NCI-H82 (cell line): Measurements from ENCODE around the gene DNAJC5G.
"Not testable (repeated sequence)": the region's sequence is repeated elsewhere in the genome, so short reads cannot be mapped to it uniquely, and the experiment has no call there.

Experiments
- DNase-seq: peaks from one replicate; lab custom pipeline; 2025; lab: John Stamatoyannopoulos, UW

DNAJC5G gene

DNA sequence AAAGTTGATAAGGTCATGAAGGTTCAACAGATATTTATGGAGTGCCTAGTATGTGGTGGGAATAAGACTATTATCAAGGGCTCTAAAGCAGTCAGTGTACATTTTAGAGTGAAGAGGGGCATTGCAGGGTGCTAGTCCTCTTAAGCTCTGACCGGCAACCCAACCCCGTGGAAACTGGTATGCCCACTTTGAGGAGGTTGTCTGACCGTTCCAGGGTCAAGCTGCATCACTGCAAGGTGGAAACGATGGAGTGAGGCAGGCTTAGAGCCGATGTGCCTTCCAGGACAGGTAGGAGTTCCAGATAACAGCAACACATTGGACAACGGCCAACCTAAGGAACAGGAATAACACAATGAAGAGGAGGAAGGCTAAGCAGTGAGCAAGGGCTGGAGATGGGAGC, 34.4 kb downstream of the DNAJC5G start:
- no peak for DNase-seq

DNA sequence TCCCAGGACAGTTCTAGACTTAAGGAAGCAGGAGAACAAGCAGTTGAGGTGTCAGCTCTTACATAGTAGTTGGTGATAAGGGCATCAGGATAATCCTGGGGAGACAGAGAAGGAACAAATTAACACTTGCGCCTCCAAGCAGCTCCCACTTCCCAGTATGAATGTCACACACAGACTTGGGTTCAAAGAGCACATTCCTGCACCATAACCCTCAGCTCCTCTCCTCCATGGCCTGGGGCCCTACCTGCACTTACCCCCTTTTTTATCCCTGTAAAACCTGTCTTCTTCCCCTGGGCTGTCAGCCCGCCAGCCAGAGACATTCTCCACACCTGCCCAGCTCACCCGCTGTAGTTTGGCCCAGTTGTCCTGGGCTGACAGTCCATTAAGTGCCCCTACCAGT, 36.9 kb downstream of the DNAJC5G start:
- DNase-seq: no peak

DNA sequence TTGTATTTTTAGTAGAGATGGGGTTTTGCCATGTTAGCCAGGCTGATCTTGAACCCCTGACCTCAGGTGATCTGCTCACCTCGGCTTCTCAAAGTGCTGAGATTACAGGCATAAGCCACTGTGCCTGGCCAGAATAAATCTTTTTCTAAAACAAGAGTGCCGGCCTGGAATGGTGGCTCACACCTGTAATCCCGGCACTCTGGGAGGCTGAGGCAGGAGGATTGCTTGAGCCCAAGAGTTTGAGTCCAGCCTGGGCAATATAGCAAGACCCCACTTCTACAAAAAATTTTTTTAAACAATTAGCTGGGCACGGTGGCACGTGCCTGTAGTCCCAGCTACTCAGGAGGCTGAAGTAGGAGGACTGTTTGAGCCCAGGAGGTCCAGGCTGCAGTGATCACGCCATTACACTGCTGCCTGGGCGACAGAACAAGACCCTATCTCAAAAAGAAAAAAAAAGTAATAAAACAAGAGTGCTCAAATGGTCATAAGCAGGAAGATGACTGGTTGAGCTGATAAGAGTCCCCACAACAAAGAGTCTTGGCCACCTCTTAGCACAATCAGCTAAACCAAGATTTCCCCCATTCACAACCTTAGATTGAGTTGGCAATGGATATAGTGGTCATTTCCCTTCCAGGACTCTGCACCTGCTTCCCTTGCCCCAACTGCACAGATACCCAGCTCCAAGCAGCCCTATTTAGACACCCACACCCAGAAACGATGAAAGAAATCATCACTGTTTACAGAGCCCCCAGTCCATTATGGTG, 38.8 kb downstream of the DNAJC5G start:
- no peak for DNase-seq

DNA sequence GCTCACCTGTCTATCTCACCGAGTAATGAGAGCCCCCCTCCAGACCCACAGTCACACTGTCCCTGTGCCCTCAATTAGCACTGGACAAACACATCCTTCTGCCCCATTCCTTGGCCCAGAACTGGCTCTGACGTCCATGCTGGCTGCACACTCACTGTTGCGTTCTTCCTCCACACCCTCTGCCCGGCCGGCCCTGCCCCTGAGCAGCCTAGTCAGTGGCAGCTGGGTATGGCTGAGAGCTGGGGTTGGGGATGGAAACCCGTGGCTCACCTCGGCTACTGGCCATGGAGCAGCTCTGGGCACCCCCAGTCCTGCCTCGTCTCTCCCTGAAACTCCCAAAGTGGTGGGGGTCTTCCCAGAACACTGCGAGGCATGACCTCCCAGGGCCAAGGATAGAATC, 39.5 kb downstream of the DNAJC5G start:
- no peak for DNase-seq

DNA sequence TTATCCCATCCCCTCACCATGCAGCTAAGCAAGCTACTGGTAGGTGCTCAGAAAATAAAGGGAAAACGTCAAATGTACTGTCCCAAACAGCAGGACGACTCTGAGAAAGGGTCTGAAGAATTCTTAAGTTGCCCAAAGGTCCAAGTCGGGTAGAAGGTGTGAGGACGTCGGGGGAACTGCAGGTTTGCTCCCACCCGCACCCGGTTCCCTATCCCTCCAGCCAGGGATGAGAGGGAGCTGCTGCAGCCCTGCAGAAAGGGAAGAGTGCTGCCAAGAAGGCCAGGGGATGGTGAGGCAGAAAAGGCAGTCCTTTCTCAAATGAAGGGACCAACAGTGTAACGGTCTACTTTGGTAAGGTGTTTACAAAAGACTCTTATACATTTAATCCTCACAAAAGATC, 39.9 kb downstream of the DNAJC5G start:
- DNase-seq: no peak

DNA sequence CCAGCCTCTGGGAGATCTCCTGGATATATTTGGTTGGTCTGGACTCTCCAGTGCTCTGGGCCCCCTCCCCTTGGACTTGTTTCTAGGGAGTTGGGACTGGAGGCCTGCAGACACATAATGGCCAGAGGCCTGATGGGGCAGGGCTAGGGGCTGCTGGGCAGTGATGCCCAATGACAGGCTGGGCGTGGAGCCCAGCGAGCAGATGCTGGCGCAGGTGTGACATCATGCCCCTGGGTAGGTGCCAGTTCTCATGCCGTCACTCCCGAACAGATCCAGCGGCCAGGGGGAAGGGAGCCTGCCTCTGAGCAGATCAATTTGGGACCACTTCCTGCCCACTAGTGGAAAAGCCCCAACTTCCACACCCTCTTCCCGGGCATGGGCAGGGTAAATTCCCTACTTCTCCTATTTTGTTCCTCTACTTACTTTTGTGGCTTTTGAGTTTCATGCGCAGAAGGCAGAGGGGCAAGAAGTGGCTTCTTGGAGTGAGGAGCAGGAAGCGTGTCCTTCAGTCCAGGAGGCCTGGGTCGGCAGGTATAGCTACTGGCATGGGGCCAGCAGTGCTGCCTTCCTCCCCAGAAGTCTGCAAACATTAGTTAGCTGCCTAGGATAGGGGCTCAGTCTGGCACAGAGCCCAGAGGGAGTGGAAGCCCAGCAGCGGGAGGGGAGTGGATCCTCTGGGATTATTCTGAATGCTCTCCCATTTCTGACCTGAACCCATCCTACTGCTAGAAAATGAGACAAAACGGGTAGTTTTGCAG, 41.6 kb downstream of the DNAJC5G start:
- peak; percentile 29 for DNase-seq

DNA sequence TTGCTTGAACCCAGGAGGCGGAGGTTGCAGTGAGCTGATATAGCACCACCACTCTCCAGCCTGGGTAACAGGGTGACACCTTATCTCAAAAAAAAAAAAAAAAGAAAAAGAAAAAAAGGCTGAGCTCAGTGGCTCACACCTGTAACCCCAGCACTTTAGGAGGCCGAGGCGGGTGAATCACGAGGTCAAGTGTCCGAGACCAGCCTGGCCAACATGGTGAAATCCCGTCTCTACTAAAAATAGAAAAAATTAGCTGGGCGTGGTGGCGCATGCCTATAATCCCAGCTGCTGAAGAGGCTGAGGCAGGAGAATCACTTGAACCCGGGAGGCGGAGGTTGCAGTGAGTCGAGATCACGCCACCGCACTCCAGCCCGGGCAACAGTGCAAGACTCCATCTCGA, 44.6 kb downstream of the DNAJC5G start:
- DNase-seq: not testable (repeated sequence)

DNA sequence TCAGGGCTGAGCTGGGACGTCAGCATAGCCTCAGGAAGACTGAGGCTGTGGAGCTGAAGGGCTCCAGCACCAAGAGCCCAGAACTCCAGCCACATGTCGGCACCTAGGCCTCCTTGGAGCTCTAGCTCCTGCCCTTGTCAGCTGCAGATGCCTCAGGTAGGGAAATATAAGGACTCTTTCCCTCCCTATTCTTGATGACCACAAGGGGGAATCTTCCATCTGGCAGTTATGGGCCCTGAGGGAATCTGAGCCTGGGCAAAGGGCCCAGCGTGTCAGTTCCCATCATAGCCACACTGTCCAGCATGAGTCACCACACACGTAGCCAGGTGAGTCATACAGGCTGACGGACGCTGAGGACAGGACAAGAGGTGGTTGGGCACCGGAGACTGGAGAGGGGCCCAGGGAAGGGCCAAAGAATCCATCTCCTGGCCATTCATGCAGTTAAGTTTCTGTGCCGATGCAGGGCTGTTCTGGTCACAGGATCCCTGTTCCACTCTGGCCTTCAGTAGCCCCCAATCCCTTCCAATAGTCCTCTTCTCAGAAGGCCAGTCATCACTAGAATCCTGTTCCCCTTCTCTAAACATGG, 45.8 kb downstream of the DNAJC5G start:
- peak; percentile 72 for DNase-seq

DNA sequence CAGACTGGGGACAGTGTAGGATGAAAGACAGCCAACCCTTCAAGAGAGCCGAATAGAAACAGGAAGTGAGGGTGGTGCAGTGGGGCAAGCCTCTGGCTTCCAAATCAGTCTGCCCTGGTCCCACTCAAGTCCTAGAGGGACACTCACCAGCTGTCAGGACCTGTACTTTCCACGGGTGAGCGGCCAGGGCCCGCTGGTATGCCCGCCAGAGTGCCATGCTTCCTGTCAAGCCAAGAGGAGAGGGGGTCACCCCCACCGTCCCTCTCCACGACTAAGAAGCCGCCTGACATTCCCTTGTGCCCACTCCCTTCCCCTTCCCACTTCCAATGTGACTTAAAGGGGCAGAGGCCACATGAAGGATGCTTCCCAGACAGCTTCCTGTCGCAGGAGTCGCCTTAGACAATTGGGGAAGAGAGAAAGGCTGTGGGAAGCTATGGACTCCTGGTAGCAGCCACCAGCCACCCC, 47.1 kb downstream of the DNAJC5G start:
- DNase-seq: peak; percentile 55

DNA sequence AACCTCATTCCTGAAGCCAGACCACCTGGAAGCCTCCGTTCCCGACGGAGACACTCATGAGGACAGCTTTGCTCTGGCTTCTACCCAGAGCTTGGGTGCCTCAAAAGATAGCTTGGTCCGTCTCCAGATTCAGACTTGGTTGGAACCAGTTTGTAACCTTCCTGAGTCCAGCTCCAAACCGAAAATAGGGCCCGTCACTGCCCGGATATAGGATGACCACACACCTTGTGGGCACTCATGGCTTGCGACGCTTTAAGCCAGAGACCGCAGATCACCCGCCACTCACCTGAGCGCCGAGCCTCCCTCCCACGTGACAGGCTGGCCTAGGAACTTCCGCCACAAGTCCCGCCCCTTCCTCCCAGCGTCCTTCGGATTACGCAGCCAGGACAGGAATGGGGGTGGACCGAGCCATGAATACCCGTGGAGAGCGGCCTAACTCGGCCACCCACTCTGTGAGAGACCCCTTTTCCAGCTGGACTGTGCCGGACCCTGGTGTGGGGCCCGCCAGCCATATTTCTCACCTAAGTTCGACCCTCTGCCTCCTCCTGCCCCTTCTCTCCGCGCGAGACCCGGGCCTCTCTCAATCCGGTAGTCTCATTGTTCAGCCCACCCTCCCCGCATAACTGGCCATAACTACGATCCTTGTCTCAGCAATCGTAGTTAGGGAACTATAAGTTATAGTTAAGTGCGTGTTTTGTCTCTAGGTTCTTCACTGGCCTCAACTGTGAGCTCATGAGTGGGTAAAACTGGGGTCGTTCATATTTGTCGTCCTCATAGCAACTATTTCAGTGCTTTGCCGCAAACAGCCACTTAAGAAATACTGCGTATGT, 47.7 kb downstream of the DNAJC5G start, which contains the start of gene MPV17:
TSS of gene MPV17 (minus strand) at position 332 of the 830 bp plus-strand sequence. CDS start 580 bp downstream, outside the sequence.
- DNase-seq: peak; percentile 97

DNA sequence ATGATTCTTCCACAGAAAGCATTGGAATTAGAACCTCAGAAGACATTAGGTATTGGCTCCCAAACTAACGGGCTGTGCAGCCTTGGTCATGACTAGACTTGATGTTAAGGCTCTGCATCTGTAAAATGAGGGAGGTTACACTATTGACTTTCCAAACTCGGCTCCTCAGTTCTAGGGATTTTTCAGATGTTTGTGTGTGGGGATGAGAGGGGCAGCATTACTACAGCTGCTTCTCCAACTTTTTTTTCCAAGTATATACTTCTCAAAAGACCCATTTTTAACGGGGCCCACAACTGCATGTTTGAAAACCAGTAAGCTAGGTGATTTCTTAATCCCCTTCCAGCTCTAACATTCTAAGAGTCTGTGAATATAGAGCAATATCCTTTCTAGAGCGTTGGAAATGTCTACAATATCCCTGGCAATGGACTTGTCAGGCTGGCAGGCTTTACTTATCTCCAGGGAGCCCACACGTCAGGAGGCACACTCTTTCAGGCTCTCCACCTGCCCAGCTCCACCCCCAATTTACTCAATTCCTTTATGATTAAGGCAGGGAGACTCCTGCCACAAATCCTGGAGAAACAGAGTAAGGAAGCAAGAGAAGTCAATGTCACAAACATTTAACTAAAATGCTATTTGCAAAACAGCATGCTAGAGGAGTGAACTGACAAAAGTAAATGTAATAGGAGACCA, 48.5 kb downstream of the DNAJC5G start:
- peak; percentile 41 for DNase-seq

DNA sequence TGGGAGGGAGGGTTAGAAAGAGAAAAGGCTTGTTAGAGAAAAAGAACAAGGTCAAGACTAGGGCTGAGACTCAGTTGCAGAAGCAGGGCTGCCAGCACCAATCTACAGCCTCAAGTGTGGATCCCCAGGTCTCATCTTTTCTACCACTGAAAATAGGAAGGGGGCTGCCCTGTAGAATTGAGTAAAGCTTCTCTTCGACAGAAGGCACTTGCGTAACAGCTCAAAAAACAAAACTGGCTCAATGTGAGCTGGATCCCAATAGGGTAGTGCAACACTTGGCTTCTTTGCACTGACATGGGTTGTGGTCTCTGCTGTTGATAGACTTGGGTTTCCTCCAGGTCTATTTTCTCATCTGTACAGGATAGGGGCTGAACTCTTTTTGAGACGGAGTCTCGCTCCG, 49.5 kb downstream of the DNAJC5G start:
- DNase-seq: no peak
